ENCODE data around the gene KCNC4.

The KCNC4 gene

DNA sequence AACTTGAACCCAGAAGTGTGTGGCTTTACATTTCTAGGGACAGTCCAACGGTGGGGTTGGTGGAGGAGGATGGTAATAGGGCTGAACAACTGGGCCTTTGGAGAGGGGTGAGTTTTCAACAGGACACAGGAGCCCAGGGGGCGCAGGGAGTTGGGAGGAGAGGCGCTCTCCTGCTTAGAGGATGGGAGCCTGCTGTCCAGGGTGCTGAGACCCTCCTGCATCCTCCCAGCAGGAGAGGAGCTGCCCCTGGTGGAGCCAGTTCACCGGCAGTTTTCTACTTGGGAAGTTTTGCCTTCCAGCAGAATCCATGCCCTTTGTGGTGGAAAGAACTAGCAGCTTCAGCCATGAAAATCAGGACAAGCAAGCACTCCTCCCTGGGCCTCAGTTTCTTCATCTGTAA lies 8.6 kb downstream of the KCNC4 start:
- no peak for TF ChIP-seq CTCF (IDR thresholded peaks at IDR 0.05; ENCODE audit: low read depth, low read length)
- no peak overlapping the region for H3K4me3 ChIP-seq (ENCODE audit: low read depth, low read length)
- H3K36me3 ChIP-seq, result peaks cover 25% of the 10 kb centered on the region
- no peaks in the 10 kb centered on the region for H3K27me3 ChIP-seq (ENCODE audit: insufficient read depth, low read depth, severe bottlenecking)
- no peaks in the 10 kb centered on the region for H3K9me3 ChIP-seq (ENCODE audit: severe bottlenecking)
- no peak for DNase-seq
- H3K27ac ChIP-seq, result no peak overlapping the region

DNA sequence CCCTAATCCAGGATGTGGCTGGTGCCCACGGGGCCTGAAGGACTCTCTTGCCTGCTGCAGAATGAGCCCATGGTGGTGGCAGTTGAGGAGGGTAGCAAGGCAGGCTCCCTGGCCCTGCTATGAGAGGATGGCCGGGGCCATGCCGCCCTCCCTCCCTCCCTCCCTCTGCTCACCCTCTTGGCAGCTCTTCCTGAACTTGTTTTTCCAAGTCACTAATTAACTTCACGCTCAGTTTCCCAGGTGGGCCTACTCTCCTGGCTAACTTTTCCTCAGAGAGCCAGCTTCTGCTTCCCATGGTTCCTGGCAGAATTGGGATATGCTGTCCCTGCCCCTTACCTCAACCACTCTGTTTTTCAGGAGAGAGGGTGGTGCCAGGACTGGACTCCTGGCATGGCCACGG lies 10.2 kb downstream of the KCNC4 start:
- H3K27ac ChIP-seq, result no peak overlapping the region
- H3K4me3 ChIP-seq (ENCODE audit: low read depth, low read length), result no peak overlapping the region
- no peaks in the 10 kb centered on the region for H3K9me3 ChIP-seq (ENCODE audit: severe bottlenecking)
- peaks cover 30% of the 10 kb centered on the region for H3K36me3 ChIP-seq
- TF ChIP-seq CTCF (IDR thresholded peaks at IDR 0.05; ENCODE audit: low read depth, low read length), result no peak
- no peaks in the 10 kb centered on the region for H3K27me3 ChIP-seq (ENCODE audit: insufficient read depth, low read depth, severe bottlenecking)
- DNase-seq, result no peak

GRCh38 chr1:110221119-110221518 lies 11.0 kb downstream of the KCNC4 start:
- no peak overlapping the region for H3K27ac ChIP-seq
- H3K9me3 ChIP-seq (ENCODE audit: severe bottlenecking), result no peaks in the 10 kb centered on the region
- H3K27me3 ChIP-seq (ENCODE audit: insufficient read depth, low read depth, severe bottlenecking), result no peaks in the 10 kb centered on the region
- no peak for DNase-seq
- TF ChIP-seq CTCF (IDR thresholded peaks at IDR 0.05; ENCODE audit: low read depth, low read length), result no peak
- H3K4me3 ChIP-seq (ENCODE audit: low read depth, low read length), result no peak overlapping the region
- peaks cover 29% of the 10 kb centered on the region for H3K36me3 ChIP-seq

DNA sequence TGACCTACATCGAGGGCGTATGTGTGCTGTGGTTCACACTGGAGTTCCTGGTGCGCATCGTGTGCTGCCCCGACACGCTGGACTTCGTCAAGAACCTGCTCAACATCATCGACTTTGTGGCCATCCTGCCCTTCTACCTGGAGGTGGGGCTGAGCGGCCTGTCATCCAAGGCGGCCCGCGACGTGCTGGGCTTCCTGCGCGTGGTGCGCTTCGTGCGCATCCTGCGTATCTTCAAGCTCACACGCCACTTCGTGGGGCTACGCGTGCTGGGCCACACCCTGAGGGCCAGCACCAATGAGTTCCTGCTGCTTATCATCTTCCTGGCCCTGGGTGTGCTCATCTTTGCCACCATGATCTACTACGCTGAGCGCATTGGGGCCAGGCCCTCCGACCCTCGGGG lies 13.0 kb downstream of the KCNC4 start:
- peaks cover 27% of the 10 kb centered on the region for H3K36me3 ChIP-seq
- DNase-seq, result no peak
- TF ChIP-seq CTCF (IDR thresholded peaks at IDR 0.05; ENCODE audit: low read depth, low read length), result no peak

GRCh38 chr1:110223581-110223980 lies 13.5 kb downstream of the KCNC4 start:
- no peak overlapping the region for H3K27ac ChIP-seq
- no peak overlapping the region for H3K4me3 ChIP-seq (ENCODE audit: low read depth, low read length)
- H3K9me3 ChIP-seq (ENCODE audit: severe bottlenecking), result no peaks in the 10 kb centered on the region
- no peaks in the 10 kb centered on the region for H3K27me3 ChIP-seq (ENCODE audit: insufficient read depth, low read depth, severe bottlenecking)
- DNase-seq, result no peak
- peaks cover 27% of the 10 kb centered on the region for H3K36me3 ChIP-seq
- no peak for TF ChIP-seq CTCF (IDR thresholded peaks at IDR 0.05; ENCODE audit: low read depth, low read length)

More for the DNA sequence above, 13.0 kb downstream of the KCNC4 start:
- Histone ChIP-seq H3K4me3 (ENCODE audit: low read depth, low read length) (no peak overlapping the region), H3K27me3 (ENCODE audit: insufficient read depth, low read depth, severe bottlenecking) (no peaks in the 10 kb centered on the region), H3K27ac (no peak overlapping the region), H3K9me3 (ENCODE audit: severe bottlenecking) (no peaks in the 10 kb centered on the region)

- no peak for TF ChIP-seq CTCF (IDR thresholded peaks at IDR 0.05; ENCODE audit: low read depth, low read length)
- Histone ChIP-seq H3K9me3 (ENCODE audit: severe bottlenecking) (no peaks in the 10 kb centered on the region), H3K27me3 (ENCODE audit: insufficient read depth, low read depth, severe bottlenecking) (no peaks in the 10 kb centered on the region), H3K36me3 (peaks cover 20% of the 10 kb centered on the region), H3K27ac (no peak overlapping the region), H3K4me3 (ENCODE audit: low read depth, low read length) (no peak overlapping the region)
- DNase-seq, result no peak
Observed at GRCh38 chr1:110224240-110224995, 14.3 kb downstream of the KCNC4 start.

Measured in WERI-Rb-1 (cell line).